GM18526 (cell line): ENCODE measurements around the gene SLAMF9.

Experiments
- POLR2A ChIP-seq: IDR thresholded peaks from 3 replicates; pipeline ENCODE4 v1.6.1; 2011; ENCODE audit not compliant: insufficient read length; ENCODE audit errors: extremely low read depth

Gene SLAMF9

DNA sequence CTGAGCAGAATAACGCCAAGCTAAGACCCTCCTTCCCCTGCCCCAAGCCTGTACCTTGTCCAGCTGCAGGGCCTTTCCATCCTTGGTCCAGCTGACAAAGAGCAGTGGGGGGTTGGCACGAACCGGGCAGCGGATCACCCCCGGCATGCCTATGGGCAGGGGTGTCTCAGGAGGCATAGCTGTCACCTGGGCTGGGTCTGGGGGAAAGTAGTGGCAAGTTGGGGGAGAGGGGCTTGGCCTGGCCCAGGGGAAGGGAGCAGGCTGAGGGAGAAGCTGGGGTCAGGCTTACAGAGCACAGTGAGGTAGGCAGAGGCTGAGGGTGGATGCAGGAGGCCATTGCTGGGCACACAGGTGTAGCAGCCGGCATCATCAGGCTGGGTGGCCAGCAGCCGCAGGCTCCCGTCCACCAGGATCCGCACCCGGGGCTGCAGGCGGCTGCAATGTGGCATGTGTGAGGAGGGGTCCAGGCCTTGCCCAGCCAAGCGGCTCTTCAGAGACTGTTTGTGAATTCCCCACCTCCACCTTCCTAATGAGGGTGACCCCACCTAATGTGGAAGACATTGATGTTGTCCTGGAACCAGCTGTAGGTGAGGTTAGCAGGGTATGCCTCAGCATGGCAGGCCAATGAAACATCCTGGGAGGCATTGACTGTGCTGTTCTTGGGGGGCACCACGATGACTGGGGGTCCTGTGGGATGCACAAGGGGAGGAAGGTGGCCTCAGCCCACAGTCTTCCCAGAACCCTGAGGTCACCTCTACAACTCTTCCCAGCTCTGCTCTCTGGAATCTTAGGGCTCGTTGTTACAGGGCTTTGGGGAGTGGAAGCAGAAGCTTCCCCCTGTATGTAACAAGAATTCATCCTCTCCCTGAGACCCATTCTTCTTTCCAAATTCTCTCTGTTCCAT, 19.6 kb downstream of the SLAMF9 start:
- no peak for TF ChIP-seq POLR2A

DNA sequence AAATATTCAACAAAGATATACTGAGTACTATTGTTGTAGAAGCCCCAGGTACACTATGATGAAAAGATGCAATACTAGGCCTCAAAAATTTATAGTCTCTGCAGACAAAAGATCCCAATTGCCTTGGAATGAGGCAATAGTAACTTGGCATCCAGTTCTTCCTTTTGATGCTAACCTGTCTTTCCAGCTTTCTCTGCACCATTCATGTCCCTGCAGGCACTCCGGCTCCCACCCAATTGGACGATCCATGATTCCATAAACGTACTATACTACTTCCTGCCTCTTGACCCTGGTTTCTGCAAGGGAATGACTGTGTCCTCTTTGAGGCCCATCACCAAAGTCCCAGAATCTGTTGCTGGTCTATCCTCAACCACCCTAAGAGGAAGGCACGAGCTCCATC, 20.7 kb downstream of the SLAMF9 start:
- no peak for TF ChIP-seq POLR2A

DNA sequence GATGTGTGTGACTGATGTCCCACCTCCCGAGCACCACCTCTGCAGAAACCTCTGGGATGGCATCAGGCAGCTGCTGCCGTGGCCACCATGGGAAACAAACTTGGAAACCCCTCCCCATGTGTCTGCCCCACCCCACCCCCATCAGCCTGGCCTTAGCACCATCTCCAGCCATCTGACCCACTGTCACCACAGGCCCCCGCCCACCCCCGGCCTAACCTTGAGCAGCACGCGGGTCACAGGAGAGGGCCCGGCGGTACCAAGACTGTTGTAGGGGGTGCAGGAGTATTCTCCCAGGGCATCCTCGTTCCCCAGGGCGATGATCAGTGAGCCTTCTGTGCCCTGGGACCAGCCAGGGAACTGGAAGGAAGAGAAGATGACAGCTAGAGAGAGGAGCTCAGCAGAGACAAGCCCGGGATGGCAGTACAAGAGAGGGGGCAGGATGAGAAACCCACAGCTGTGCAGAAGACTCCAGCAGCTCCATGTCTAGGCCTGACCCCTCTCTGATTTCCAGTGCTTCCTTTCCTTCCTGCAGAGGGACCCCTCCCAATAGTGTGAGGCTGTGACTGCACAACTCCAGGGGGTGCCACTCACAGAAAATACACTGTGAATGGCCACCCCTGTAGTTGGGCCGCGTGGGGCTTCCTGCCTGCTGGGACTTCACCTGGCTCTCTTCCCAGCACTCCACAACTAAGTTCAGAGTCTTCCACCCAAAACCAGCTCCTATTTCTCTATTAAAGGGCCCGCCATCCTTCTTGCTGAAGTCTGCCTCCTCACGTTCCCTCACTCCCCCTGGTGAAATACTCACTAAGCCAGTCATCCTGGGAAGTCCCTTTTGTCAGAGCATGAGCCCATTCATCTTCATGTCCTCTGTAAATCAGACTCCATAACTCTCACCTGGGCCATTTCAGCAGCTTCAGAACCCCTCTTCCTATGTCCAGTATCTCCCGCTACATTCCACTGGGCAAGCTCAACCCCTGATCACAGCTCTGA, 21.4 kb downstream of the SLAMF9 start:
- no peak for TF ChIP-seq POLR2A

GRCh38 chr1:159931795-159932173, 22.3 kb downstream of the SLAMF9 start:
- TF ChIP-seq POLR2A = no peak

- no peak for TF ChIP-seq POLR2A
Observed at GRCh38 chr1:159931101-159931794, 22.8 kb downstream of the SLAMF9 start.

DNA sequence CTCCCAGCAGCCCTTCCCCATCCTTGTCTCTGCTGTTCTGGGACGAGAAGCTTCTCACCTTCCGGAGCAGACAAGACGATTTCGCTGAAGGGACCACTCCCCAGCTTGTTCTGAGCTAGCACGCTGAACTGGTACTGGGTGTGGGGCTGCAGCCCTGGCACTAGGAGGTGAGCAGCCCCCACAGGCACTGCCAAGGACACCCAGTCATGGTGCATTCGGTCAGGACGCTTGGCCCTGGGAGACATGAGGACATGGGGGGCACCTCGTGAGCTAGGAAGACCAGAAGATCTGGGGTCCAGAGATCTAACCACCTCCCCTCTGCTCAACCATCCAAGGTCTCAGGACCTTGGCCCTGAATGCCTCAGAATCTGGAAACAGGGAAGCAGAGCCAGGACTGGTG, 23.4 kb downstream of the SLAMF9 start:
- no peak for TF ChIP-seq POLR2A

DNA sequence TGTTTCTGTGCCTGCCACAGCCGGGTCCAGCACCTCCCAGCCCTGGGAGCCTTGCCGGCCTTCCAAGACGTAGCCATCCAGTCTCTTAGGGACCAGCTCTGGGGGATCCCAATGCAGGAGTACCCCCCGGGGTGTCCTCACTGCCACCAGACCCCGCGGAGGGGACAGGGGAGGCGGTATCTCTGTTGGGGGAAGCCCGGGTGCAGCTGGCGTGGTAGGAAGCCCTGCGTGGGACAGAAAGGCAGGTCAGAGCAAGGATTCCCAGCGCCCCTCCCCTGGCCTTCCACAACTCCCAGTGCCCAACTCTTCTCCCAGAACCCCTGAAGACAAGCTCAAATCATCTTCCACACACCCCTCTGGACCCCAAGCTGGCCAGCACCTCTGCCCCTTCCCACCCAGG, 23.8 kb downstream of the SLAMF9 start:
- no peak for TF ChIP-seq POLR2A

DNA sequence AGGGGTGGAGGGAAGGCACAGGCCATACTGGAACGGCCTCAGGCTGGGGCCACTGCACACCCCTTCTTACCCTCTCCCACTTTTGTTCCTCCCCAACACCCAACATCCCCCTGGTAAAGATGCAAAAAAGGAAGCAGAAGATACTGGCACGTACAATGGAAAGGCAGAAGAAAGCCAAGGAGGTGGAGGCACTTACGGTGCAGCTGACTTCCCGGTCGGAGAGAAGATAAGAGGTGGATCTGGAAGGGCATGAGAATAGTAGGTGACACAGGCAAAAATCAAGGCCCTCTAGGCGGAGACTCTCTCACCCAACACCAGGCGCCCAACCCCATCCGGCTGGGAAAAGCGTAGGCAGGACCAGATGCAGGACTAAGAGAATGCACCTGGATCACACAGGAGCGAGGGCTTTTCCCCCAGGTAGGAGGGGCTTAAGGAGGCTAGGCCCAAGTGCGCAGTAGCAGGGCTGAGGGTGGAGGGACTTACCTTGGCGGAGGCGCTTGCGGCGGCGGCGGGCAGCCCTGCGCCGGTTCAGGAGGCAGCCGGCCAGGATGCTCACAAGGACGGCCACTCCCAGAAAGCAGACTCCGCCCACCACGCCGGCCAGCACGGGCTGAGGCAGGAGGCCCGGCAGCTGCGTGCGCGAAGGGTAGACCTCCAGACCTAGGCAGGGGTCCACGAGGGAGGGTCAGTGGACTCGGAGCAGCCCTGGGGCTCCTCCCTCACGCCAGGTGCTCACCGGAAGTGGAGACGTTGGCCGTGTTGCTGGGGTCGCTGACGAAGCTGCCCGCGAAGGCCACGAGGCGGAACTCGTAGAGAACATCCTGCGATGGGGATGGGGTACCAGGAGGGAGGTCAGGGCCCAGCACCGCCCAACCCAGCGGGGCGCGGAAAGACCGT, 24.6 kb downstream of the SLAMF9 start:
- no peak for TF ChIP-seq POLR2A

GRCh38 chr1:159928491-159929050, 25.5 kb downstream of the SLAMF9 start:
- no peak for TF ChIP-seq POLR2A

DNA sequence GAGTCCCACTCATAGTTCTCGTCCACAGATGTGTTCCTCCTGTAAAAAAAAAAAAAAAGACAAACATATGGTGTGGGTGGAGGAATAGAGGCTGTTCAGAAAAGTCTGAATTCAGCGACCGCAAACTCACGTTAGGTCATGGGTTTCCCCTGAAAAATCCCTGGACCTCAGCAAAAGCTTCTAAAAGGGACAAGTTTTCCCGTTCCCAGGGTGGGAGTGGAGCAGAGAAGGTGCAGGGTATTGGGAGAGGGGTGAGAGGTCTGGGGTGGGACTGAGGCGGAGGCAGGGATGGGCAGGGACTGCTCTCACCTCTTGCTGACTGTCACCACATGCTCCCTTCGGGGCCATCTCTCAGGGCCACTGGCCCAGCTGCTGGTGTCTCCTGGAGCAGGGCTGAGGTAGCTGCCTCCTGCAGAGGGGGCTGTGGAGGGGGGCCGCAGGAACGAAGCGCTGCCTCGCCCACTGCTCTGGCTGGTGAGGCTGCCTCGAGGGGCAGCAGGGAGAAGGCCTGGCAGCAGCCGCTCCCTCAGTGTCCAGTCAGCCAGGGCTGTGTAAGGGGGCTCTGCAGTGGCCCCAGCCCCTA, 26.1 kb downstream of the SLAMF9 start:
- no peak for TF ChIP-seq POLR2A

DNA sequence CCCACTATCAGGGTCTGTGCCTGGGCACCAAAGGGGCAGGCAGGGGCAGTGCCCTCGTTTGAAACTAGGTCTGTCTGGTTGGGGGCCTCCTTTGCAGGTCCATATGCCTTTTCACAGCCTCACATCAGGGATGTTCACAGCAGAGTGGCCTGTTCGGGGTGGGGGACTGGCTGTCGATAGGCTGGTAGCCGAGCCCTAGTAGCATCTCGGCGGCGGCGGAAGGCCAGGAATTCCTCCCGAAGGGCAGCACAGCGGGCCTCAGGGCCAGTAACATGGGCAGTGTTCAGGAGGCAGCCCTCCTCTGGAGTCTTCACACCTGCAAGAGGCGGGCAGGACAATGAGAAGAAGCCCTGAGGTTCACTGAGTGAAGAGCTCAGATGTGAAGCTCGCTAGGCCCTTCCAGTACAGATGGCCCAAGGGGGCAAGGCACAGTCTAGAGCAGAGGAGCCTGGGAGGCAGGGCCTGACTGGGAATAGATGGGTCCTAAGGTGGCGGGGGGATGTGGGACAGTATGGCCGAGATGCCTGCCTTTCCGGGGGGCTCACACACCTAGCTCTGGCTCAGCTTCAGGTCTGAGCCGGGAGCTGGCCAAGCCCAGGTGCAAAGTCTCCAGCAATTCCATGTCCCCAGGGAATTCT, 26.7 kb downstream of the SLAMF9 start:
- no peak for TF ChIP-seq POLR2A

DNA sequence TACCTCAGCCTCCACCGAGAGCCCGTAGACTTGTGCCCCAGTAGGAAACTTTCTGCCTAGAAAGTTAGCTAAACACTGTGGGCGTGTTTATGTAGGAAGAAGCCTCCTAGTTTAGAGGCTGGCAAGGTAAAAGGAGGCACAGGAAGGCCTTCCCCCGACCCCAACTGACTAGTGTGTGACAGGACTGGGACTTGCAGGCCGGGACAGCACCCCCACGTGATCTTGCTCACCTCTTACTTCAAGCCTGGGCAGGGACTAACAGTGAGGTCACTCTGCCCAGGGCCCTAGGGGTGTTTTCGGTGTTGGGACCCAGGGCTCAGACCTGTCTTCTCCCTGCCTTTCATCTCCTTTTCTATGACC, 28.3 kb downstream of the SLAMF9 start:
- TF ChIP-seq POLR2A = no peak
